A673 (cell line): ENCODE results near the gene MDH1B.

Experiments used
- CTCF ChIP-seq: fragments of 300-800, 200-600 bp; sonication (generic); conservative IDR thresholded peaks from 2 replicates; pipeline ENCODE4 v1.5.1; 2017; ENCODE audit warnings: low read depth, mild to moderate bottlenecking, antibody characterized with exemption, low read length, moderate library complexity, mixed read lengths
- EZH2 ChIP-seq: fragments of 200-600 bp; sonication (generic); IDR thresholded peaks from 2 replicates; pipeline ENCODE4 v1.6.1; 2017; ENCODE audit warnings: borderline replicate concordance, low read depth, mild to moderate bottlenecking, mixed read lengths, antibody characterized with exemption, low read length; ENCODE audit not compliant: poor library complexity, severe bottlenecking

GRCh38 chr2:206774871-206775270 is 9.7 kb upstream of the MDH1B start:
- no peak for TF ChIP-seq CTCF
- TF ChIP-seq EZH2: no peak
